SW480 (cell line): Measurements from ENCODE around the gene GOLGA1.
"Not testable (repeated sequence)": the region's sequence is repeated elsewhere in the genome, so short reads cannot be mapped to it uniquely, and the experiment has no call there.

Experiments
- DNase-seq: peaks from one replicate; pipeline ENCODE4 v3.0.0-alpha.2; 2016; ENCODE audit warnings: low spot score

The GOLGA1 gene

DNA sequence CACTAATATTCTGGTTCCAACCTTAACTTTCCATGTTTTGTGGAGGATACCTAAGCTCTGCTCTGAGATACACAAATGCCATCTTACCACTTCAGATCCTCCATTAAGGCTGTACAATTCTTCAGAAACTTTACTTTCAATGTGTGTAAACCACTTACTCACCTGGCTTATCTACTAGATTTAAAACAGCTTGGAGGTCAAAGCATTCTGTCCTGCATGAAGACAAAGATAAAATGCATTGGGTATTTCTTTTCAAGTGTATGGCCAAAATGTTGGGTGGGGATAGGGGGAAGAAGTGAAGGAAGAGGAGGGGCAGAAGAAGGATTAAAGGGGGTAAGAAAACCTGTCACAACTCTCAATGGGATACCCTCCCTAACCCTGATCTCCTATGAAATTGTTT, 939 bp downstream of the GOLGA1 start:
- DNase-seq = no peak

DNA sequence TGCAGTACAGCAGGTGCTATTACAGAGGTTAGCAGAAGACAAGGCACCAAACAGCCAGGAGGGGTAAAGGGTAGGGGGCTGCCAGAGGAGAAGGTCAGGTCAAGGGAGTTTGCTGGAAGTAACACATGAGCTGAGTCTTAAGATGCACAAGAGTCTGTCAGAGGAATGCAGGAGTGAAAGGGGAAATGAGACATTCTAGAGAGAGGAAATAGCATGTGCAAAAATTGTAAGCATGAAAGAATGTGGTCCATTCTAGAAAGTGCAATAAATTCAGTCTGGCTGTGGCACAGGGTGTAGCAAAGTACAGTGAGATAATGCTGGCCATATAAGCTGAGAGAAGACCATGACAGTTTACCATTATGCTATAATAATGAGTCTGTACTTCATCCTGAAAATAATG, 6.6 kb downstream of the GOLGA1 start:
- no peak for DNase-seq

DNA sequence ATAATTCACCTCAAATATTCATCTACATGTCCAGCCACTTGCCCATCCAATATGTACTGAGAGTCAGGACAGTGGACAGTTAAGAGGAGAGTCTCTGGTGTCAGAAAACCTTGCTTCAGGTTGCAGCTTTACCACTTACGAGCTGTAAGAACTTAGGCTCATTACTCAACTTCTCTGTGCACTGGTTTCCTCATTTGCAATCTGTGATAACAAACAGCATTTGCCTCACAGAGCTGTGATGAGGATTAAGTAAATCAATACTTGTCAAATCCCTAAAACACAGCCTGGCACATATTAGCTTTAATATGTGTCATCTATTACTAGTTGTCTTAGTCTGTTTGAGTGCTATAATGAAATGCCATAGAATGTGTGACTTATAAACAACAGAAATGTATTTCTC, 8.6 kb downstream of the GOLGA1 start:
- DNase-seq = no peak

DNA sequence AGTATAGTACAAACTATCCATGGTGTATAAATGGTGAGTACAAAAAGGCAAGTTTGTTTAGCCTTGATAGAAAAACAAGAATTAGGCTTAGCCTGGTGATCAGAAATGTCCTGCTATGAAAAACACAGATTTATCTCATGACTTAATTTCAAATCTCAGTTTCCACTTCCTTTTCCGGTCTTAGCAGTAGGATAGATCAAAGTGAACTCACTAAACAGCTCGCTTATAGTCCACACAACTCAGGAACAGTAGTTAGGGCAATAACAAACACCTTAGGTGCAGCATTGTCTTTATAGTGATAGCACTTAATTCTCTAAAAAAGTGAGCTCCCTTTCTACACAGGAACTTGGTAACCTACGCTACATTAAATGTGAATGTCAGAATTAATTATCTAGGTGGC, 11.4 kb downstream of the GOLGA1 start:
- no peak for DNase-seq

DNA sequence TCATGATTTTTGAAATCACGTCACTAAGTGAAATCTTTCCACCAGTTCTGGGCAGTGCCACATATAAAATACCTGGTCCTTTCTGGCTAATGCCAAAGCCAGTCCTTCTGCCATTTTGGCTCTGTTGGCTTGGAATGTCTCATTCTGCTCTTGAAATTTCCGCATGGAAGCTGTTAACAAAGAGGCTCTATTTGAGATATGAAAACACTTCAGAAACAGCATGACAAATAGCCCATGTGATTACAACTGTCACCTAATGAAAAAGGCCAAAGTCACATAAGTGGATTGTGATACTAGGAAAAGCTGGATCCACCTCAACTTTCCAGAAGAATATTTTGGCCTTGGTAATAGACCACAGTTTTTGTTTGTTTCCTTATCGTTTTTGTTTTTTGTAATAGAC, 12.8 kb downstream of the GOLGA1 start:
- DNase-seq = no peak

DNA sequence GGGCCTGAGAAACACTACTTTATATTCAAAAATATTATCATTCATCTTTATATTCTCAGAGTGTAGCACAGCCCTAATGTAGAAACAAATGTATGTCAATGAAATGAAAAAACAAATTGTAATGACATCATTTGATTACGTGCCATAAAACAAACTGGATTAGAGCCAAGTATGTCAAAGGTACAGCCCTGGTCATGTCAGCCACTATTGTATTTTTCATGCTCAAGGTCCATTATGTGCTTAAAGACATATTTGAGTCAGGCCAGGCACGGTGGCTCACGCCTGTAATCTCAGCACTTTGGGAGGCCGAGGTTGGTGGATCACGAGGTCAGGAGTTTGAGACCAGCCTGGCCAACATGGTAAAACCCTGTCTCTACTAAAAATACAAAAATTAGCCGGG, 20.5 kb downstream of the GOLGA1 start:
- DNase-seq = not testable (repeated sequence)

DNA sequence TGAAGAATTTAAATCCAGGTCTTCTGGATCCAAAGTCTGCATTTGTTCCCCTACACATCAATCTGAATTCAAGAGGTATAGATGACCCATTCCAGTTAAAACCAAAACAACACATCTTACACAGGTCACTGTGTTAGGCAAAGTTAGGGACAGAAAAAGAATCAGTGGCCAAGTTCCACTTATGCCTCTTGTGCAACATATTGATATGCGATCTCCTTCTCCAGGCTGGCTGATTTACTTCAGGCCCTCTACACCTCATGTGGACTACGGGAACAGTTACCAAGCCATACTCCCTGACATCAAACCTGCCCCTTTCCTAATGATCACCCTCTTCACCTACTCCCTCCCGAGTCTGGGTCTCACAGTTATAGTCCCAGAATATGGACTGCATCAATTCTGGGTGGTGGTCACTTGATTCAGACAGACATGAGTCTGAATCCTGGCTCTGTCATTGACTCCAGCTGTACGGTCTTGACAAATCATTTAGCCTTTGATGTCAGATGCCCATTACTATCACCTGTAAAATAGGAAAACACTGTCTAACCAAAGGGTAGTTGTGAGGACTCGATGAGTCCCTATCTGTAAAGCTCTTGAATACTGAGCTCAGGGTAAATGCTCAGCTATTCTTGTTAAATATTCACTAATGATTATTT, 26.0 kb downstream of the GOLGA1 start:
- DNase-seq = no peak

DNA sequence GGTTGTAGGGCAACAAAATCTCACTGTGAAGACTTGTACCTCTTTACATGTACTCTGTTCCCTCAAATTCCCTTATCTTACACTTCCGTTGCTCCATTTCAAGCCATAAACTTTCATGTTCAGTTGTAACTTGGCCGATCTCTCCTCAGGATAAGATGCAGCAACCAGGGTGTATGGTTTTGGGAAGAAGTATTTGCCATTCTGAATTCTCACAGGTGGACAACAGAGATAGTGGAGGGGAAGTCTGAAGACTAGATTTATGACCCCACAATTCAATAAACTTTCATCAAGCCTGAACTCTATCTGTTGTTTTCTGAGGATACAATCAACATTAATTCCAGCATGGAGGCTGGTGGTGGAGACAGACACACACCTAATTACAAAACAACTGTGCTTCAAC, 27.5 kb downstream of the GOLGA1 start:
- DNase-seq = no peak

DNA sequence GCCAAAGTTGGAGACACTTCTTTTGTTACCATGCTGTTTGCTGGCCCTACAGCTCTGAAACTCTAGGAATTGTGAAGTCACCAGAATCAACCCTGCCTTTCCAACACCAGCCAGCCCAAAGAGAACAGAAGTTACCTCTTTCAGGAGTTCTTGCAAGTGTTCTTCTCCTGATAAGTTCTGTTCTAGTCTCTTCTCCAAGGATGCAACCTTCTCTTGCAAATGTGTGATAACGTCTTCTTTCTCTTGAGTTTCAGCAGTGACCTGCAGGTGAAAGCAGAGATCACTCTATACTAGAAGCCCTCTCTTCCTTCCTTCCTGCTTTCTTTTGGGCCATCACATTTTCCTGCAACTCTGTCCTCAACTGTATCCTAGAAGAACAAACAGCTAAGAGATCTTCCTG, 29.1 kb downstream of the GOLGA1 start:
- no peak for DNase-seq

DNA sequence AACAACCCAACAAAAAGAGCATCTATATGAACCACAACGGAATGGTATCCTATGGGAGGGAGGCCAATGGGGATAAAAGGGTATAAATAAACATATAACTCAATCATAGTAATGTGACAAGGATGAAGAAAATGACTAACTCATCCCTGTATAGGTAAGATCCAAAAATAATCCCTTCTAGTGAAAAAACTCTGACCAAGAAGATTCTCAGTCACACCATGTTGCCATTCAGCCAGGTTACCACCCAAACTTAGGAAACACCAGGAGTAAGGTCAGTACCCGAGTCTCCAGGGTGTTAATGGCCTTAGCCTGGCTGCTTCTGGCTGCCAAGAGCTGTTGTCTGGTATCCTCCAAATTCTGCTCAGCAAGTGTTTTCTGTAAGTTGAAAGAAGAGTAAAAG, 32.8 kb downstream of the GOLGA1 start:
- no peak for DNase-seq

DNA sequence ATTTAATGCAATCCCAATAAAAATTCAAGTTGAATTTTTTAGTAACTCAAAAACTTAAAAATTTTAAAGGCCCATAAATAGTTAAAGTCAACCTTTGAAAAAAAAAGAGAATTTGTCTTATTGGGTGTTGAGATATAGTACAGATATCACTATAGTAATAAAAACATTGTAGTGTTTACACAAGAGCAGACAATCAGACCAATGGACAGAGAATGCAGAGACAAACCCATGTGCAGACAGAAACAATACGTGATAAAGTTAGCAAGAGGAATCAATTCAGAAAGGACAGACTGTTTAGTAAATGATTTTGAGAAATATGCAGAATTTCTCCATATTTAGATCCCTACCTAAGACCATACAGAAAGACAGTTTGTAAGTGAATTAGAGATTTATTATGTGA, 33.9 kb downstream of the GOLGA1 start:
- no peak for DNase-seq

DNA sequence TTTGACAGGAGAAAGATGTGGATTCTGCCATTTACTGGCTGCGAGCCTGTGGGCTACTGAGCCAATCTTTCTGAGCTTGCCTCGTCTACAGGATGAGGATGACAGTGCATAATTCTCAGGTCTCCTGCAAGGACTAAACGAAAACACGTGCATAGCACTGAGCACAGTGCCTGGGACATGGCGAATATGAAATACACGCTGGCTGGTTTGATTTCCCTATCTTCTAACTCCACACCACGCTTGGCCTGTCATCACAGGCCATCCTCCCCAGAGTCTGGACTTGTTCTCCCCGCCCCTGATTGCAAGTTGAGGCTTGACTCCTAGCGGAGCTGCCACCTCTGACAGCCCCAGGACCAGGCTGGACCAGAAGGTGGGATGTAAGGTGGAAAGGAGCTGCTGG, 41.0 kb downstream of the GOLGA1 start:
- no peak for DNase-seq

DNA sequence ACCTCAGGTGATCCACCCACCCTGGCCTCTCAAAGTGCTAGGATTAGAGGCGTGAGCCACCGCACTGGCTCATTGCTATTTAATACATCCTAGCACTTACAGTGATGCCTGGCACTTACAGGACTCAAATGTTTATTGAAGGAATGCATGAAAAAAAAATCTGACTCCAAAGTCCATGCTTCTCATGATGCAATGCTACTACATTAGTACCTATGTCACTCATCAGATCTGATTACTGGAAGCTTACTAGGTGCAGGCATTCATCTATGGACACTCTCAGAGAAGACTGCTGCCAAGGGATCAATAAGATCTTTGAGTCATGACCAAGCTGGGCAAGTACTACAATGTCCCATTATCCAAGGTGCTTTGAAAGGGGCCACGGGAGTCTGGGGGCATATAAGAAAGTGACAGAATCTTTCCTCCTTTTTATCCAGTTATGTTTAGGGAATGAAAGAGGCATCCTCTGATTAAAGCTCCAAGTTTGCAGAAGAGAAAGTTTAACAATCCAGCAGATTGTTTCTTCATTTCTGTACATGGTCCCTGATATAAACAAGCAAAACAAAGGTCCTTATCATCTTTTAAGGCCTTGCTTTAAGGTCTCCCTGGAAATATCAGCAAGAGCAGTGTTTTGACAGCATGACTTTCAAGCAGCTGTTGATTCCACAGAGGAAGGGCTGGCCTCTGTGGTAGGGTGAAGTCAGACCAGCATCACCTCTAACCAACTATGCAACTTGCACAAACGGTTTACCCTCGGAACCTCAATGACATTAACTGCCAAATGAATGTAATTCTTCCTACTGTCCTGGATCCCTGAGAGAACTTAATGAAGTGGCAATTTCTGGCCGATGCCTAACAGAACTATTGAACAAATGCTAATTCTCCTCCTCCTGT, 43.1 kb downstream of the GOLGA1 start:
- no peak for DNase-seq

DNA sequence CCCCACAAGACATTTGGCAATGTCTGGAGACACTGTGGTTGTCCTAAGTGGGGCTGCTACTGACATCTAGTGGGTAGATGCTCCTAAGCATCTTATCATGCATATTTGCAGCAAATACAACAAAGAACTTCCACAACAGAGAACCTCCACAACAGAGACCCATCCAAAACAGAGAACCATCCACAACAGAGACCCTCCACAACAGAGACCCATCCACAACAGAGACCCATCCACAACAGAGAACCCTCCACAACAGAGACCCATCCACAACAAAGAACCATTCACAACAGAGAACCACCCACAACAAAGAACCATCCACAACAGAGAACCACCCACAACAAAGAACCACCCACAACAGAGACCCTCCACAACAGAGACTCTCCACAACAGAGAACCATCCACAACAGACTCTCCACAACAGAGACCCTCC, 46.1 kb downstream of the GOLGA1 start:
- DNase-seq = peak; percentile 33

DNA sequence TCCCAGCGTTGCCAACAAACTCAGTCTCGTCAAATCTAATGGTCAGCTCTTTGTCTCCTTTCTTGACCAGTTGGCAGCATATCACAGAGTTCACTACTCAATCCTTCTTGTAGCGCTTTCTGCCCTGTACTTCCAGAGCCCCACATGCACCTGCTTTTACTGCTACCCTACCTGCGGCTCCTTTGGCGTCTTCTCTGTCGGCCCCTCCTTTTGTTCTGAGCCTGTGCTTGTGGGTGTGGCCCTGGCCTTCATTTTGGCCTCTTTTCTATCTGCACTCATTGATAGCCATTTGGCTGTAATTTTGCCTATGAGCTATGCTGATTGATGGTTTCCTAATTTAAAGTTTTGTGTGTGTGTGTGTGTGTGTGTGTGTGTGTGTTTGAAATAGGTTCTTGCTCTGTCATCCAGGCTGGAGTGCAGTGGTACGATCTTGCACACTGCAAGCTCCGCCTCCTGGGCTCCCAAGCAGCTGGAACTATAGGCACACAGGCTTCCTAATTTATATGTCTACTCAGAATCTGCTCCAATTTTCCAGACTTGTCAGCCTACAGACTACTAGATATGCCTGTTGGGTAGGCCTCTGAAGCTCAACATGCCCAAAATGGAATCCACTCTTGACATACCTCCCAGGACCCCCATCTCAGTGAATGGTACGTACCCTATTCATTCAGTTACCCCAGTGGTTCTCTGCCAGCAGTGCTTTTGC, 46.7 kb downstream of the GOLGA1 start:
- DNase-seq = no peak

DNA sequence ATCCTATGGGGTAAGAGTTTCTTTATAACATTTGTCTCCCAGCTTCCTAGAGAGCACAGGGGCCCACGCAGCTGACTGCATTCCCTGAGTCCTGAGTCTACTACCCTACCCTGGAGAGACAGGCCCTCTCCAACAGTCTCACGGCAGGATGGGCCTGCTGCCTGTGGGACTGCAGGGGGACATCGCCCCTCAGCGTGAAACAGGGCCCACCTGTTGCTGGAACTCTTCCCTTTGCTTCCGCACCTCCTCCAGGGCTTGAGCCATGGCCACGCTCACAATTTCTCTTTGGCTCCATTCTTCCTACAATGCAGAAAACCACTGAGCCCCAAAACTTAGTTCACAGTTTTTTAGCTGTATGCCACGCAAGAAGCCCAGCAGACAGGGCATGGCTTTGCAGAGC, 50.7 kb downstream of the GOLGA1 start:
- DNase-seq = no peak

DNA sequence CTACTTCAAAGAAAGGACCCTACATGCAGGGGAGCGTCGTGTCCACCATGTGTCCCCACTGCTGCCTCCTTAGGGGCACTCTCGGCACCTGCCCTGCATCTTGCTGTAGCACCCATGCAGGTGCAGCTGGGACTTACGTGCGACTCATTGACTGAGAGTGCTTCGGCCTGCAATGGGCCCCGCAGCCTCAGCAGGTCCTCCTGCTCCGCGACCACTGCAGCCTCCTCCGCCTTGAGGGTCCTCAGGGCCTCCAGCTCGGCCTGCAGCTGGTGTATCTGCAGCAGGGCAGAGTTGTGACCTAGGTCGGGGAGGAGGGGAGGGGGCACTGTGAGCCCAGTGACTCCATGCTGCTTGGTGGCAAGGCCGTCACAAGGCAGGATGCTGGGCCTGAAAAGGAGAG, 51.9 kb downstream of the GOLGA1 start:
- DNase-seq = no peak

DNA sequence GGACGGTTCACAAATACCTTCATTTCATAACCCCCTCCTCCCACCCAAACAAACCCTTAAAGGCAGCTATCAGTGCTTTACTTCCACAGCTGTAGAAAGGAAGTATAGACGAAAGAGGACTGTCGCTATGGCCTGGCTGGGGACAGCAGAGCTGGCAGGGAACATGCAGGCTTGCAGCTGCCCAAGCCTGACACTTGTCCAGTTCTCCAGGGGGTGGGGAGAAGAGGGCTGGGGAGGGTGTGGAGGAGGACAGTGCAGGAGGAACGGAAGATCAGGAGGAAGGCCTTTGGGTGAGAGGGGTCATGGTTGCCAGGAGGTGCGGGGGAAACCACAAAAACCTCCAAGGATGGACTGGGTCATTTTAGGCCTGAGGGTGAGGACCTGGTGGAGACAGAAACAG, 53.1 kb downstream of the GOLGA1 start:
- no peak for DNase-seq

DNA sequence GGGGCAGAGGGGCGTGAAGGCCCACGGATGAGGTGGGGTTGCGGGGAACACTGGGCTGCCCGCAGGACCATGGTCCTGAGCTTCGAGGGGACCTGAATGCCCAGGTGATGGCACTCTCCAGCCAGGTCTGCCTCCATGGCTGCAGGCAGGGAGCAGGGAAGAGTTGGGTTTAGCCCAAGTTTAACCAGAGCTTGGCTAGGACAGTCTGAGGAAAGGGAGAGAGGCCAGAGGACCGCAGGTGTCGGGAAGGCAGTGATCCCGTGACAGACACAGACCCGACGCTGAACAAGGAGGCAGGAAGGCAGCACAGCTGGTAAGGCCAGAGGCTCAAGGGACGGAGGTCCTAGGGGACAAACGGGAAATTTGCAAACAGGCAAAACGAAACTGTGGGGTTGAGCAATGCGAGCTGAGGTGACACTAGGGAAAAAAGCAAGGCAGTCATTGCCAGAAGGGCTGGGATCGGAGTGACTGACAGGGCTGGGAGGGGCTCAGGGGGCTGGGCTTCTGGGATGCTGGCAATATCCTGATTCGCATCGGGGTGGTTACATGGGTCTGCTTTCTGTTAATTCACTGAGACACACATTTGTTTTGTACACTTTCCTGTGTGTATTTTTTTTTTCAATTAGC, 53.9 kb downstream of the GOLGA1 start:
- no peak for DNase-seq

DNA sequence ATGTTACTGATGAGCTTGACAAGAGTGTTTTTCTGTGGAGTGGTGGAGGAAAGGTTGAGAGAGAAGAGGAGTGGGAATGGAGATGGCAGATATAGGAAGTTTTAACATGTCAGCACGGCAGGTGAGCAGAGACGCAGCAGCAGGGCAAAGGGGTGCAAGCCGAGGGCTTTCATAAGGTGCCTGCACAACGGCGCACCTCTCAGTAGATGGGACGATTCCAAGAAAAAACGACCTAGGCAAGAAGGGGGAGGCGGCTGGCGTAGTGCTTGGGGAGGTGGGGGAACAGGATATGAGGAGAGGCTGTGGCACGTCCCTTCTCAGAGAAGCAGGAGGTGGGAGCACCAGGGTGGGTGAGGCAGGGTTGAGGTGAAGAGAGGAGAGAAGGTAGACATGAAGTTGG, 54.4 kb downstream of the GOLGA1 start:
- DNase-seq = no peak

DNA sequence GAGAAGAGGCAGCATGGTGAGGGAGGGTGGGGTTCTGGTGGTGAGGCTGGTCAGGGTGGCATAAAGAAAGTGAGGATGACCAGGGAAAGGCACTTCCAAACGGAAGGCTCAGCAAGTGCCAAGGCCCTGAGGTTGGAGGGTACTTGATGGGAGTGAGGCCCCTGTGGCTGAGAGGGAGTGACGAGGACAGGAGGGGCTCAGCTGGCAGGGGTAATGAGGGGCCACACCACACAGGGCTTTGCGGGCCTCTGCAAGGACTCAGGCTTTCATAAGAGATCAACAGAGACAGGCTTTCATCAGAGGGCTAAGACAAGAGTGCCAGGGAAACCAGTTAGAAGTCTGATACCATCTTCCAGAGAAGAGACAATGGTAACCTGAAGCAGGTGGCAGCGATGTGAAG, 55.3 kb downstream of the GOLGA1 start:
- DNase-seq = no peak

DNA sequence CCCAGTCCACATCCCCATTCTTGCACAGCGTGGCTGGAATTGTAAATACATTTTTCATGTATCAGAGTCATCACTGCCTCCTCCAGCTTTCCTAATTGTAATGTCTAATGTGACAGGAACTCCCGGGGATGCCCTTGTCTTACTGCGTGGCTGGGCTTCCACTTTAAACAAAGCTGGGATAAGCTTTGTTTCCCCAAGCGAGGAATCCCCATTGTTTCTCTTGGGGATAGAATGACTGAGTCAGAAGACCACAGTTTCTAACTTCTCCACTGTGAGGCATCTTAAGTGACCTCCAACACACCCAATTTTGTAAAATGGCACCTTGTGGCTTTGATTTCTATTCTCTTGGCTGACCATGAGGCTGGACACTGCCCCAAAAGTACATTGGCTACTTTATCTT, 56.5 kb downstream of the GOLGA1 start:
- DNase-seq = no peak

DNA sequence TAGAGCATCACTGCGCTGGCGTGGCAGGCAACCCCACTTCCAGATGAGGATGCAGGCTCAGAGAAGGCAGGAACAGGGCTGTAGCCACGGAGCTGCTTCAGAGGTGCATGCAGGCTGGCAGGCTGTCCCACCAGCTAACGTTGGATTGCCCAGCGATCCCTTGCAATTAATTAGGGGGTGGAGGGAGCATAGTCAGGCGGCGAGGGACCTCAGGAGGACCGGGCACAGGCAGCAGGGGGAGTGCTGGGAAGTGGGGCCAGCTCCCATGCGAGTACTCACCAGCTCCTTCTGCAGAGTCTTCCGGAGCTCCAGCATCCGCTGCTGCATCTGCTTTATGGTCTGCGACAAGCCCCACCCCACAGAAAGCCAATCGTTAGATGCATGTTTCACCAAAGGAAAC, 58.7 kb downstream of the GOLGA1 start:
- no peak for DNase-seq
